NCI-H2107 treated with DMSO at 0.1 percent for 48 hours (cell line): ENCODE measurements around the gene AKAP13.

Experiments used
- DNase-seq: peaks from one replicate; lab custom pipeline; 2025; ENCODE audit not compliant: unreplicated experiment; lab: John Stamatoyannopoulos, UW

The AKAP13 gene

GRCh38 chr15:85762756-85763127 lies 382.3 kb downstream of the AKAP13 start:
- DNase-seq: no peak

GRCh38 chr15:85763157-85763556 lies 382.8 kb downstream of the AKAP13 start:
- no peak for DNase-seq

- no peak for DNase-seq
These were observed 383.6 kb downstream of the AKAP13 start for GRCh38 chr15:85763673-85764633.

GRCh38 chr15:85764649-85765277 lies 384.4 kb downstream of the AKAP13 start:
- DNase-seq: no peak

- DNase-seq: no peak
These were observed 385.8 kb downstream of the AKAP13 start for GRCh38 chr15:85766001-85766831.

- no peak for DNase-seq
These were observed 387.6 kb downstream of the AKAP13 start for GRCh38 chr15:85767785-85768529.

- no peak for DNase-seq
These were observed 388.3 kb downstream of the AKAP13 start for GRCh38 chr15:85768595-85769168.

GRCh38 chr15:85769182-85769900 lies 388.9 kb downstream of the AKAP13 start:
- no peak for DNase-seq

GRCh38 chr15:85770096-85771041 lies 390.0 kb downstream of the AKAP13 start:
- no peak for DNase-seq

GRCh38 chr15:85771271-85771670 lies 390.9 kb downstream of the AKAP13 start:
- no peak for DNase-seq

GRCh38 chr15:85771781-85772445 lies 391.5 kb downstream of the AKAP13 start:
- no peak for DNase-seq

GRCh38 chr15:85772668-85773067 lies 392.3 kb downstream of the AKAP13 start:
- no peak for DNase-seq

- no peak for DNase-seq
These were observed 392.8 kb downstream of the AKAP13 start for GRCh38 chr15:85773249-85773648.

GRCh38 chr15:85773970-85774369 lies 393.6 kb downstream of the AKAP13 start:
- DNase-seq: no peak

GRCh38 chr15:85777250-85778106 lies 397.1 kb downstream of the AKAP13 start:
- no peak for DNase-seq

- no peak for DNase-seq
These were observed 397.8 kb downstream of the AKAP13 start for GRCh38 chr15:85778107-85778776.

GRCh38 chr15:85779249-85779648 lies 398.8 kb downstream of the AKAP13 start:
- no peak for DNase-seq
